Hematopoietic multipotent progenitor cell (in vitro differentiated cells): ENCODE results near the gene EVL. TPM values are rescaled to one million over a fixed set of nuclear protein-coding genes. Genes with fewer than 3 reads are reported as not detected.

Experiments used
- DNase-seq, 3 donors: peaks; one replicate each; pipeline ENCODE4 v3.0.0-alpha.2; 2011 to 2015; ENCODE audit warnings: low read depth in 2 of 3, low spot score in 2 of 3
- total RNA-seq: library from RNA; depleted of rRNA; stranded (reverse); fragments of >200 nt; gene quantifications from one replicate; pipeline ENCODE4 v1.2.3, GENCODE V29; 2012

The EVL gene
- total RNA-seq, 1 donor: 102 TPM

DNA sequence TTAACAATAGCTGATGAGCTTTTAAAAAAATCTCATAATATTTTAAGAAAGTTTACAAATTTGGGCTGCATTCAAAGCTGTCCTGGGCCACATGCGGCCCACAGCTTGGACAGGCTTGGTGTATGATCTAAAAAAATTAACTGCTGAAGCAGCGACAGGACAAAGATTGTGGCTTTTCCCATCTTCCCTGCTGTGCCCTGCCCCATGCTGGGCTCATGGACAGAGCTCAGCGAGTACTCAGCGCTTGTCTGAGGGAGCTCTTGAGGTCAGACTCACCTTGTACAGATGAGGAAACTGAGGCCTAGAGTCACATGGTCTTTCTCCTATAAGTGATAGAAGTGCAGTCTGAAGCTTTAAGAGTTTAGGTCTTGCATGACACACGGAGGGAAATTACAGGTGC lies 15.0 kb downstream of the EVL start:
- no peak for DNase-seq

DNA sequence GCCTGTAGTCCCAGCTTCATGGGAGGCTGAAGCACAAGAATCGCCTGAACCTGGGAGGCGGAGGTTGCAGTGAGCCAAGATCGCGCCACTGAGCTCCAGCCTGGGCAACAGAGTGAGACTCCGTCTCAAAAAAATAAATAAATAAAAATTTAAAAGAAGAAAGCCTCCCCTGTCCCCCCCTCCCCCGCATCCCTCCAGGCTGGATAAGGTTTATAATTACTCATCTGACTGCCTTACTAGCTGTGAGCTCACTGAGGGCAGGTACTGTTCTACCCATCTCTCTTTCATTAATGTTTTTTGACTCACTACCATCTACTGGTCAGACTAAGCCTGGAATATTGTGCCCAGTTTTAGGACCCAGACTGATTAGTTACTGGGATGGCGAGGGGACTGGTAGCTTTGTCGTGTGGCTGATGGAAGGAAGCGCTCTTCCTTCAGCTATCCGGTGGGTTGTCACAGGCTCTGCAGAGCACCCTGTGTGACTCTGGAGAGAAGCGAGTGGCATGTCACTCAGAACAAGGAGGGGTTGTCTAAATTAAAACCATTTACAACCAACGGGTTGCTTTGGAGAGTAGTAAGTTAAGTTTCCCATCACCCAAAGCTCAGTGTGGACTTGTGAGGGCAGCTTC lies 16.9 kb downstream of the EVL start:
- no peak for DNase-seq

DNA sequence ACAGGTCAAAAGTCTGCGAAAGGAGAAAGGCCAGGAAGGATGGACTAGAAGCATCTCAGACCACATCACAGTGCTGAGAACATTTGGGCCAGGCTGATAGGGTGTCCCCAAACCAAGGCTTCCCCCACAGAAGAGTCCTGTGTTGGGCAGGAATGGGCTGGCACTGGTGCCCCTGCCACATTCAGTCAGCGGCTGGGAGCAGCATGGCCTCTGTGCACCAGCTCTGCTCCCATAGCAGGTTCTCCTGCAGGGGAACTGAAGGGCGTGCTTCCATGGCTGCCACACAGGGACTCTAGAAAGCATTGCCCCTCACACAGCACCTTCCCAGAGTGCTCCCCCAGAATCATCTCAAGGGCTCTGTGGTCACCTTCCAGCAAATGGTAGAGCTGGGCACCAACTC lies 17.5 kb downstream of the EVL start:
- no peak for DNase-seq

DNA sequence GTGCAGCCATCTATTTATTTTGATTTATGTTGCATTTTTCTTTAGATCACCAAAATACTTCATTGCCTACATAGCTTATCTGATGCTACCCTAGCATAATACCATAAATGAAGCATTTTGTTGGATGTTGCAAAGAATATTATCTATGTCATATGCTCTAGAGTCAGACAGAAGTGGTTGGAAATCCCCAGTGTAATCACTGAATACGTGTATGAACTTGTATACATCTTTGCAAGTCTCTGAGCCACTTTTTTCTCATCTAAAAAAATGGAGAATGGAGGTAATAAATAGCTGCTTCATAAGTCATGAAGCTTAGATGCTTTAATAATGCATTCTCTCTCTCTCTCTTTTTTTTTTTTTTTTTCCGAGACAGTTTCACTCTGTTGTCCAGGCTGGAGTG lies 18.5 kb downstream of the EVL start:
- DNase-seq: no peak

DNA sequence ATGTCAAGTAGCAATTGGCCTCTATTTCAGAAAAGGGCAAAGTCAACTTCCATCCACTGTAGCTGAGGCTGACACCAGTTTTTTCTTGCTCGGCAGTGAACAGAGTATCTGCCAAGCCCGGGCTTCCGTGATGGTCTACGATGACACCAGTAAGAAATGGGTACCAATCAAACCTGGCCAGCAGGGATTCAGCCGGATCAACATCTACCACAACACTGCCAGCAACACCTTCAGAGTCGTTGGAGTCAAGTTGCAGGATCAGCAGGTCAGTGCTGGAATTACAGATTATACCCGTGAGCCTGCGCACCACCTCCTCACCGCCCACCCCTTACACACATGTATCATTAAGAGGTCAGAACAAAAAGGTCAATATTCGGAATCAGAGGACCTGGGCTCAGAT lies 19.4 kb downstream of the EVL start:
- DNase-seq: no peak

DNA sequence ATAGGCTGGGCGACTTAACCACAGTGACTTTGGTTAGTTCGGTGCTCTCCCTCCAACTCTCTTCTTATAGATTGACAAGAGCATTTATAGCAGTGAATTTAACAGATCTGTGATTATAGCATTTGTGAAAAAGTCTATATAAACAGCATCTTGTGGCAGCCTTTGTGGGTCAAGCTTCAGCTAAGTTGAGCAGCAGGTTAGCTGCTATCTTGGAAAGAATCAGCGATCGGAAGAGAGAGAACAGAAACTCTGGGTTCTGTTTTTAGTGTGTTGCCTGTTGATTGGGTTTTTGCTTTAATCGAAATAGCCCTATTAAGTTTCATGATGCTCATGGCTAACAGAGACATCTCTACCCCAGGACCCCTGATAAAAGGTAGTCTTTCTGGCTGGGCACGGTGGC lies 20.2 kb downstream of the EVL start:
- no peak for DNase-seq

DNA sequence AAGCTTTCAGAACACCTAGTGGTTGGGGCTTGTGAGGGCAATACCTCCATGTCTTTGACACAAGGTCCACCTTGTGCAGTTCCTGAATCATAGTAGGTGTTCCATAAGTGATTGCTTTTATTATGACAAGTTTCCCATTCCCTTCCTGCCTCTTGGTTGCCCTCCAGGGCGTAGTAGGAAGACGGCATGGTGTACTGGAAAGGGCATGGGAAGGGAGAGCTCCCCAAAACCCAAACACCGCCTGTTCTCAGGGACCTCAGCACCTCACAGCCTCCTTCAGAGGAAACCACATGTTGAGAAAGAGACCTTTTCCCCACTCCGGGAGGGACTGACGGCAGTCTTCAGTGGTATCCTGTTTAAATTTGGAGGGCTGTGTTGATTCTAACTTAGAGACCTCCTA lies 21.1 kb downstream of the EVL start:
- DNase-seq: no peak

DNA sequence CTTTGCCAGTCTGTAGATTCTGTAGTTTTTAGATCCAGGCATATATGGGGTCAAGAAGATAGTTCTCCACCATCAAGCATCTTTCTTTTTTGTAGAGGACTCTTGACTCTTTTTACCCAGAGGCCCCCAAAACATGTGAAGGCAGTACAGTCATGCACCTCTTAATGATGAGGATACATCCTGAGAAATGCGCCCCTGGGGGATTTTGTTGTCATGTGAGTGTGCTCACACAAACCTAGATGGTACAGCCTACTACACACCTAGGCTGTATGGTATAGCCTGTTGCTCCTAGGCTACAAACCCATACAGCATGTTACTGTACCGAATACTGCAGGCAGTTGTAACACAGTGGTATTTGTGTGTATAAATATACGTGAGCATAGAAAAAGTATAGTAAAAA lies 23.0 kb downstream of the EVL start:
- no peak for DNase-seq

DNA sequence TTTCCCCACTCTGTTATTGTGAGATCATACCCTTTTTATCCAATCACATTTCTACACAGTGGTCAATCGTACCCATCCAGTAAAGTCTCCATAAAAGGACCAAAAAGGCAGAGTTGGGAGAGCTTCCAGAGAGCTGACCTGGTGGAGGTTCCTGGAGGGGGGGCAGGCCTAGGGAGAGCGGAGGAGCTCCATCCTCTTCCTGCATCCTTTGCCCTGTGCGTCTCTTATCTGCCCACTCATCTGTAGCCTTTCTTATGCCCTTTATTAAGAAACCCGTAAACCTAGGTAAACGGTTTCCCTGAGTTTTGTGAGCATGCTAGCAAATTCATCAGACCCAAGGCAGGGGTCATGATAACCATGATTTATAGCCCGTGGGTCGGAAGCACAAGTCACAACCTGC lies 26.2 kb downstream of the EVL start:
- no peak for DNase-seq

DNA sequence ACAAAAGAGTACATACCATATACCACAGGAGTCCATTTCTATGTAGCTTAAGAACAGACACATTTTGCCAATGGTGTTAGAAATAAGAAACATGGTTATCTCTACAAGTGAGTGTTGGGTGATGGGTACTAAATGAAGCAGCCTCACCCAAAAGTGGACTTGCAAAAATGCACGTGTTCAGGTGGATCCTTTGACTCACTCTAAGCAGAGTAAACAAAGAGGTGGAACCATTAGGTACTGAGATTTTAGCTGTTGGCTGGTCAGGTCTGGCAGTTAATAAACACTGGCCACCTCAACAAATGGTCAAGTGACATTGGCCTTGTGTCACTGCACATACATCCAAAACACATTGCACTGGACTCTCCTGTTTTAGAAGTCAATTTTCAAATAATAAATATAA lies 27.6 kb downstream of the EVL start:
- no peak for DNase-seq

DNA sequence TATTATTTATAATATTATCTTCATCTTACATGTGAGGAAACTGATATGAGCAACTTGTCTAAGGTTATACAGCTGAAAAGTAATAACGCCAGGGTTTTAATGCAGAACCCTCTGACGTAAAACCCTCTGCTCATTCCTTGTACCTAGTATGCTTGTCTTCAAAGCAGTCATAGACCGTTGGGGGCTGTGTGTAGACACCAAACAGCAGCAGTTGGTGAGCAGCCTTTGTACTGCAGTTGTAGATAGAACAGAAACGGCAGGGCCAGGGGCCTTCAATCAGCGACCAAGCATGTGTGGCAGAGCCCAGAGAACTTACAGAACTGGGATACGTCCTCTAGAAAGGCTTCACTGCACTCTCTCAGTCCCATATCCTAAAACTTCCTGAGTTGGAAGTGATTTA lies 28.1 kb downstream of the EVL start:
- no peak for DNase-seq

DNA sequence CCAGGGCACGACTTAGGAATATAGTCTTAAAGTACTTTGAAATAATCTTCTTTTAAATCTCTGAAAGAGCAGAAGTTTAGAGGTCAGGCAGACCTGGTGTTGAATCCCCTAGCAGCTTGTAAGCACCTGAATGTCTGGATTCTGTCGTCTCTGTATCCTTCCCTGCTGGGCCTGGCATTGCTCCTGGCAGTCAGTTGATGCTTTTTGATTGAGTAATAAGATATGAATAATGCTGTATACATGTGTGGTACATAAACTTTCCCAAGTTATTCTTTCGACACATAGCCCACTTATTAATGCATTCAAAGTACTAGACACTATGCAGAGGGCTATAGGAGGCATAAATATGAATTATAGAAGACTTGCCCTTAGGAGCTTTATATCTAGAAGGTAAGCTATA lies 31.4 kb downstream of the EVL start:
- no peak for DNase-seq

DNA sequence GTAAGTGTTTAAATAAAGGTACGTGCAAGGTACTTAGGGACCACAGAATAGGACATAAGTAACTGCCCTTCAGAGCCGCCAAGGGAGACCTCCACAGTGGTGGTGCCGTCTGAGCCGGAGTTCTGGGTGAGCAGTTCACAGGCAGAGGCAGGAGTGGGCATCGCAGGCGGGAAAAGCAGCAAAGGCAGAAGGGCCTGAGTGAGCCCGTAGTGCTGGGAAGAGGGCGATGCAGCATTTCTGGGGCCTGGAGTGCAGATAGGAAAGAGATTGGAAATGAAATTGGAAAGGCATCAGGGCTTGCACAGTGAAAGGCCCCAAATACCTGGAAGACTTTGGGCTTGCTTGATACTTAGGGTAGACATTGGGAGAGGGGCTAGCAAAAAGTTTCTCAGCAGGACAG lies 32.9 kb downstream of the EVL start:
- no peak for DNase-seq

DNA sequence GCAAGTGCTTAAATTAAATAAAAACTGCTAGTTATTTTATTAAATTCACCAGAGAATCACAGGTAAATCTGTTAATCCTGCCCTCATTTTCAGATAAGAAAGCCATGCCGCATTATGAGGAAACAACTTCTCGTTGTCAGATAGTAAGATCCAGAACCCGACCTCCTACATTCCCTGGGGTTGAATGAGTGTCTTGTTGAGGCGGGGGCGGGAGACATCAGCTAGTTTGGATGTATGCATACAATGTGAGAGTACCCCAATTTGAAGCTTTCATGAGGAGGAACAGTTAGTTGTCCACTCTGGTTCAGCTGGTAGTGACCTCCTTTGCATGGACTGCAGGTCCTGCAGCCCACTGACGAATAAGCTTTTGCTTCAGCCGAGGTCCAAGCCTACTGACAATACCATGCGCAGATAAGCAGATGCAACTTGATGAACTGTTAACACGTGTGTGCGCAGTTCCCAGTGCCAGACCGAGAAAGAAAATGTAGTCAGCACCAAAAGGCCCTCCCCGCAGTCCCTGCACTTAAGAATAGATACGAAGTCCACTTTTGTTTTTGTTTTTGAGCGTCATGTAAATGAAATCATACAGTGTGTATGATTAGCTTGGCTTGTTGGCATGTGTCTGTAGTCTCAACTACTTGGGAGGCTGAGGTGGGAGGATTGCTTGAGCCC lies 34.9 kb downstream of the EVL start:
- no peak for DNase-seq

DNA sequence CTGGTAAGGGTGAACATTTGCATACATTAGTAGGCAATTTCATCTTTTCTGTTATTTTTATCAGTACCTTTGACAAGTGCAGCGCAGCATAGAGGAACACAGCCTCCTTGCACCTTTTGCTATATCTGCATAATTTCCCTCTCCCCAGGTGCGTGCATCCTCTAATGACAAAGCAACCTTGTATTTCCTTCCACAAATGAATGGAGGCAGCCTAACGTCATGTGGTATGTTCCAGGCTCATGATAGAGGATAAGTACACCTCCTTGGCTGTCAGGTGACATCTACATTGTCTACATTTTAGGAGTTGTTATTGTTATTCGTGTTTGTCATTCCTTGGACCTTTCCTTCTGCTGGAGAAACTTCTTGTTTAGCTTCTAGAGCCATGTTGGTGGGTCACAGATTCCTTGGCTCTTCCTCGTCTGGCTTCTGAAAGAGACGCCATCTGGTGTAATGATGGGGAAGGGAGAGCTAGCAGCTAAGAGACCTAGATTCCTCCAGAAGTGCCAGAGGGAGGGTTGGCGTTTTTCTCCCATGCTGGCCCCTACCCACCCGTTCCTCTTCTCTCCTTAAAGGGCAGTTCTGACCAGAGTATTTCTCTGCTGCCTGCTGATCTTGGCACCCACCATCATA lies 37.0 kb downstream of the EVL start:
- DNase-seq: no peak

DNA sequence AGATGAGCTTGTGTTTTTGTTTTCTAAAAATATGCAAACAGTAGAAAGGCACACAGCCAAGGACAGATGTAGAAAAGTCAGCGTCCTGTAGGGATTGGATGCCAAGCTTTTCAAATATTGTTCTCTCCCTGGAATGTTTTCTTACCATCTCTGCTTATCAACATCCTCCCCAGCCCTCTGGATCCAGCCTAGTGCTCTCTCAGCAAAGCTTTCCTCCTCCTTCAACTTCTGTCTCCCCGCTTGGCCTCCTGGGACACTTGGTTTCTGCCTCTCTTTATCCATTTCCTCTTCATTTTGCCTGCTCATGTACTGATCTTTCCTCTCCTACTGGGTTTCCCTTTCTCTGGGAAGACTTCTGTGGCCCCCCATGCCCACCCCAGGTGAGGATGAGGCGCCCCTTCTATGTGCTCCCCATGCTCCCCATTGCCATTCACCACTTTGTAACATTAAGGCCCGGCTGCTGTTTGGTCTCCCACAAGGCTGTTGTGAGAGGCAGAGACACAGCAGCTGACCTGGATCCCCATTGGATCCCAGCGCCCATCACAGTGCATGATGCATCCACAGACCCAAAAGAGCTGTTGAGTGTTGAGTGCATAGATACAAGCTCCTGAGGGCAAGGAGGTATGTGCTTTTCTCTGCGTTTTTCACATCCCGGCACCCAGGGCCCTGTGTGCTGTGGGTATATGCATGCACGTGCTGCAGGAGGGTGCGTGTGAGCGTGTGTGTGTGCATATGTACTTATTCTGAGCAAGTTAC lies 38.2 kb downstream of the EVL start:
- DNase-seq: no peak

DNA sequence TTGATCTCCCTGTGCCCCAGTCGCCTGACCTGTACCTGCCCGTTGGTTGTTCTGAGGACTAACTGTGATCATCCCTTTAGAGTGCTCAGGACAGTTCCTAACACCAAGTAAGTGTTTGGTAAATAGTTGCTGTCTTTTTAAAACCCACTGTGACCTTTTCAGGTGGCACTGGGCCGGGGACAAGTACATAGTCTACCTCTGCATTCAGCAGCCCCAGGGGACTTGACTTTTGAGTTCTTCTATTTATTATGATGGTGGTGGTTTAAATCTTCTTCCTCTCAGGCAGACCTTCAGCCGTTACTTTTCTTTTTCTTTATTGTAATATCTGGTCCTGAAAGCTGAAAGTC lies 38.8 kb downstream of the EVL start:
- no peak for DNase-seq

DNA sequence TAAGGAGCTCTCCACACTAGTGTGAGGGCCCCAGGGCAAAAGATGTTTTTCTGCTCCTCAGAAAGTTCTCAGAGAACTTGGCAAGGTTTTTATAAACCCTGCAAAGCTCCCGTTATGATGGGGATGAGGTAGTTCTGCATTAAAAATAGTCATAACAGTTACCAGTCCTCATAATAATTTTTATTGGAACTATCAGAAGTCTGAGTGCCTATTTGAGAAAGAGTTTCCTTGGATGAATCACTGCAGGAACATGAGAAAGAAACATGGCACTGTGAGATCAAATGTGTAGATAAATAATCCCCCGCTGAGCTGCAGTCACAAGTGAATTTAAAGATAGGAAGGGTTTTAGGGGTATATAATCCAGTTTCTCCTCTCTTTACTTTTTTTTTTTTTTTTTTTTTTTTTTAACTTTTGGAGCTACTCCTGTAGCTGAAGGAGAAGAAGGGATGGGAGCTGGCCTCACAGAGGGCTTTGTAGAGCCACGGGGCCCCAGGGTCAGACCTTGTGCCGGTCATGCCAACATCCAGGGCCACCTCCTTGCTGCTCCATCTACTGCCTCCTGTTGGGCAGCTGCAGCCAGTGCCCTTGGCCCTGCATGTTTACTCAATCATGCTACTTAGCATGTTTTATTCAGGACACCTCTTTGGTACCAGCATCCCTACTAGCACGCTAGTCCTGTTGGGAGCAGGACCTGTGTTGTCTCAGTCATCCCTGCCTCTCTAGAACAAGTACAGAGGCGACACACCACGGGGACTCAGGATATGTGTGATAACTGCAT lies 39.5 kb downstream of the EVL start:
- no peak for DNase-seq

DNA sequence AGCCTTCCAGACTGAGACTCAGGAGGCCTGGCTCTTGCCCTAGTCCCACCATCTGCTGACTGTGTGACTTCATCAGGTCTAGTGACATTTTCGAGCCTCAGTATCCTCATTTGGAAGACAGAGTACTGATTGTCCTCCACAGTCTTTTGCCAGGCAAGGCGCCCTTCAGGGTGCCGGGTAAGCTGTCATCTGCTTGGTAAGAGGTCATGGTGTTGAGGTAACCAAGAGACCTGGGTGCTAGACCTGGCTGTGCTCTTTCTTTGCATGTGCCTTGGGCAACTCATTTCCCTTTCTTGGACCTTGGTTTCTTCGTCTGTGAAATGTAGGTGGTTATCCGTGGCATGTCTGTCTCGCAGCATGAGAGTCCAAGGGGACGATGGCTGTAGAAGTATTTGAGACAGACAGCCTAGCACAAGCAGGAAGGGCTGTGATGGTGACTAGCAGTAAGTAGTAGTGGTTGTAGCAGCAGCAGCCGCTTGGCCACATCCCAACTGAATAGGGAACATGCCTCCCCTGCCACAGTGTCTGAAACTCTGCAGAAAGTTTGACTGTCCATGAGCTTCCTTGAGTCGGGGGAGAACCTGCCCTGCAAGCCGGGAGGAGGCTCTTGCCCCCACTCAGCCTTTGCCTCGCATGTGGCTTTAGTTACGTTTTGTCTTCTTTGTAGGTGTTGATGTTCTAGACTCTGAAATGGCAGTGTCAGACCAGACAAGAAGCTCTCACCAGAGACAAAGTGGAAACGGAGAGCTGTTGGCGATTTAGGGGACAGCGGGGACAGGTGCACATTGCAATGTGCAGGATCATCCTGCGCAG lies 40.3 kb downstream of the EVL start:
- DNase-seq: peak in 1 of 3 donors; percentile 73
